SK-N-SH treated with all-trans-retinoic acid at 6 μM for 48 hours (cell line): Measurements from ENCODE around the gene MS4A5.

ENCODE experiments used
- ARNTL ChIP-seq: fragments of 450-650 bp; formaldehyde crosslinking; IDR thresholded peaks from 2 replicates; pipeline ENCODE4 v1.5.0; 2020; ENCODE audit warnings: low read depth, mild to moderate bottlenecking, moderate library complexity, borderline replicate concordance
- BACH2 ChIP-seq: fragments of 250-450 bp; sonication (Bioruptor Pico); IDR thresholded peaks from 2 replicates; pipeline ENCODE4 v1.9.0; 2021; ENCODE audit warnings: mild to moderate bottlenecking, borderline replicate concordance
- CREB5 ChIP-seq: fragments of 250-450 bp; sonication (Bioruptor Pico); IDR thresholded peaks from 2 replicates; pipeline ENCODE4 v1.5.1; 2020; ENCODE audit warnings: low read depth, mild to moderate bottlenecking, moderate library complexity
- ESRRG ChIP-seq: fragments of 250-450 bp; sonication (Bioruptor Pico); IDR thresholded peaks from 2 replicates; pipeline ENCODE4 v1.6.1; 2021; ENCODE audit warnings: mild to moderate bottlenecking
- RARB ChIP-seq: fragments of 250-450 bp; sonication (Bioruptor Pico); IDR thresholded peaks from 2 replicates; pipeline ENCODE4 v1.8.0; 2021; ENCODE audit warnings: mild to moderate bottlenecking, moderate library complexity
- SNAI2 ChIP-seq: fragments of 250-450 bp; sonication (Bioruptor Pico); IDR thresholded peaks from 2 replicates; pipeline ENCODE4 v1.5.0; 2020; ENCODE audit warnings: mild to moderate bottlenecking, moderate library complexity
- TOX ChIP-seq: fragments of 250-450 bp; sonication (Bioruptor Pico); IDR thresholded peaks from 2 replicates; pipeline ENCODE4 v1.8.0; 2021; ENCODE audit warnings: mild to moderate bottlenecking, moderate library complexity, borderline replicate concordance
- ZFP3 ChIP-seq: fragments of 250-450 bp; sonication (Bioruptor Pico); IDR thresholded peaks from 2 replicates; pipeline ENCODE4 v1.5.0; 2020; ENCODE audit warnings: mild to moderate bottlenecking, moderate library complexity
- ZFP30 ChIP-seq: fragments of 450-650 bp; formaldehyde crosslinking; IDR thresholded peaks from 2 replicates; pipeline ENCODE4 v1.5.0; 2022; ENCODE audit warnings: mild to moderate bottlenecking, moderate library complexity
- ZNF565 ChIP-seq: fragments of 450-650 bp; formaldehyde crosslinking; conservative IDR thresholded peaks from 2 replicates; pipeline ENCODE4 v1.5.0; 2020; ENCODE audit warnings: low read depth, mild to moderate bottlenecking, moderate library complexity

- TF ChIP-seq ZFP30 (CRISPR knock-in tag) (no peak), ARNTL (CRISPR knock-in tag) (no peak), TOX (CRISPR knock-in tag) (no peak), RARB (CRISPR knock-in tag) (no peak), CREB5 (no peak), ZFP3 (CRISPR knock-in tag) (no peak), ESRRG (CRISPR knock-in tag) (no peak), ZNF565 (CRISPR knock-in tag) (no peak), SNAI2 (CRISPR knock-in tag) (no peak), BACH2 (CRISPR knock-in tag) (no peak)
These were observed 40.4 kb downstream of the MS4A5 start for GRCh38 chr11:60469723-60470122.
